ENCODE measurements around the gene CRACR2B.

Gene CRACR2B

DNA sequence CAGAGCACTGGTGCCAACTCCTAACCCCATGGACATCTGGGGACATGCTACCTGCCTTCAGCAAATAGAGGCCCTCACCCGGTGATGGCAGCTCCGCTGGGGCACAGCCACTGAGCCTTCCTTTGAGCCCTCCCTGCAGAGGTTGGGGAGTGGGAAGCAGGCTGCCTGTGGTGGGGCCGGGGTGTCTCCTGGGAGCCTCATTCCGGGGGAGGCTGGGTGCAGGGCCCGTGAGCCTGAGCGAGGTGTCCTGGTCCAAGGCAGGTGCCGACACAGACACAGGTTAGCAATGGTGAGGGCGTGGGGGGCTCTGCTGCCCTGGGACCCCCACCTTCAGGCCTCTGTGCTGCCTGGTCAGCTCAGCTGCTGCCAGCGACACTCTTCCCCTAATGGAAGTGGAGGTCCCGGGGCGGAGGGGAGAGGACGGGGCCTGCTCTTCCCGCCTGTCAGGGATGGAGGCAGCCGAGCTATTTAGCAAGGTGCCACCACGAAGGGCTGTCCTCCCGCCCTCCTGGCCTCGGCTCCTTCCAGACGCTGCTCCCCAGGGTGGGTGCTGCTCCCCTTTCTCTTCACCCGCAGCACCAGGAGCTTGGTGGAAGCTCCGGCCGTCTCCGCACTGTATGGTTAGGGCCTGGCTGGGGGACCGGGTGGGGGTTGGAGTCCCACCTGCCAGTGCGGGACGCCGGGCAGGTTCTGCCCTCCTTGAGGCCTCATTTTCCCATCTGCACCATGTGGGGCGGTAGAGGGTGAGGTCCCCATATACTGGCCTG is 26.1 kb downstream of the CRACR2B start:
- DNase-seq (ENCODE audit: low read depth in 3 of 3), result no peak

GRCh38 chr11:854601-855329 is 27.0 kb downstream of the CRACR2B start:
- no peak for DNase-seq (ENCODE audit: low read depth in 3 of 3)

DNA sequence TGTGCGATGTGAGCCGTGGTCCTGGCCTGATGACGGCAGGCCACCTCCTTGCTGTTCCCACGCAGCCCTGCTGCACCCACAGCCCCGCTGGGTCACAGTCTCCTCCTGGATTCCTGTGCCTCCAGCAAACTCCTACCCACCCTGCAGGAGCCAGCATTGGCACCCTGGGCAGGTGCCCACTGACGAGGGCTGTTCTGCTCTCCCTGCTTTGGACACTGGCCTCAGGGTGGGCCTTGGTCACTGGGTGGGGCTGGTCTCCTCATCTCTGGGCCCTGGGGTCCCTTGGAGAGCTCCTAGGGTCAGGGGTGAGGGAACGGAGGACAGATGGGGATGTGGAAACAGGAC is 27.6 kb downstream of the CRACR2B start:
- DNase-seq (ENCODE audit: low read depth in 3 of 3), result no peak

DNA sequence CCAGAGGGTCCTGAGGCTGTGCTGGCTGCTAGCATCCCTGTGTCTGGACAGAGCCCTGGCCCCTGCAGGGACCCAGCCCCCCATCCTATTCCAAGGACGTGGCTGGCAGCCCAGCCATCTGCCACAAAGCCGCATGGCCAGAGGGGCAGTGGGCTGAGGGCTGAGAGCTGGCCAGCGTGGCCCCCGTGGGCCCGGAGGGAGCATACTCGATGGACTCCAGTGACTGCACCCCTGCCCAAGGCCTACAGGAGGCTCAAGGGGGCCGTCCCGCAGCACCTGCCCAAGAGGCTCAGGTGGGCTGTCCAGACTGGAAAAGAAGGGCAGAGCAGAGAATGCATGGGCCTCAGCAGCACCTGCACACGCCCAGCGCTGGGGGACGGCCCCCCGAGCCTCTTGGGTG is 28.1 kb downstream of the CRACR2B start:
- DNase-seq (ENCODE audit: low read depth in 3 of 3), result no peak

- DNase-seq (ENCODE audit: low read depth in 3 of 3), result no peak
These were observed 28.7 kb downstream of the CRACR2B start for GRCh38 chr11:856397-856796.

DNA sequence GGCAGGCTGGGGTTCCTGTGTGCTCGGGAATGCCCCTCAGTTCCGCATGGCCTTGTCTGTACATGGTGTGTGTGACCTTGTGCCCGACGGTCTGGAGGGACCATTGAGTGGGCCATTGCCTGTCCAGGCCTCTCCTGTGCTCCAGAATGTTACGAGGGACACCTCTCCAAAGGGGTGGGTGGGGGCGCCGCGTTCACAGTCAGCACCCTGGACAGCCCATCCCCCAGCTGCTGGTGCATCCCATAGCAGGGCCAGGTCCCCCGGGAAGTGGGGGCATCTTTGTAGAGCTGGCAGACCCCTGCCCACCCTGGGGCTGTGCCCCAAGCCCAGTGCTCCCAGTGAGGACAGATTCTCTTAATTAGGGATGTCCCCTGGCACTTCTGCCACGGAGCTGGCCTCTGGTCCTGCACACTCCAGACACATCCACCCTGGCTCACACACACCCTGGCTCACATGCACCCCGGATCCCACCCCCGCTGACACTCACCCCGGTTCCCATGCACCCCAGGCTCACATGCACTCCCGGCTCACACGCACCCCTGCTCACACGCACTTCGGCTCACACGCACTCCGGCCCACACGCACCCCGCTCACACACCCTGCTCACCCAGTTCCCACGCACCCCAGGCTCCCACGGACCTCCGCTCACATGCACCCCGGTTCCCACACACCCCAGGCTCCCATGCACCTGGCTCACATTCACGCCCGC is 30.5 kb downstream of the CRACR2B start:
- no peak for DNase-seq (ENCODE audit: low read depth in 3 of 3)

GRCh38 chr11:858762-859339 is 31.1 kb downstream of the CRACR2B start:
- no peak for DNase-seq (ENCODE audit: low read depth in 3 of 3)

- no peak for DNase-seq (ENCODE audit: low read depth in 3 of 3)
These were observed 31.8 kb downstream of the CRACR2B start for GRCh38 chr11:859394-860131.

DNA sequence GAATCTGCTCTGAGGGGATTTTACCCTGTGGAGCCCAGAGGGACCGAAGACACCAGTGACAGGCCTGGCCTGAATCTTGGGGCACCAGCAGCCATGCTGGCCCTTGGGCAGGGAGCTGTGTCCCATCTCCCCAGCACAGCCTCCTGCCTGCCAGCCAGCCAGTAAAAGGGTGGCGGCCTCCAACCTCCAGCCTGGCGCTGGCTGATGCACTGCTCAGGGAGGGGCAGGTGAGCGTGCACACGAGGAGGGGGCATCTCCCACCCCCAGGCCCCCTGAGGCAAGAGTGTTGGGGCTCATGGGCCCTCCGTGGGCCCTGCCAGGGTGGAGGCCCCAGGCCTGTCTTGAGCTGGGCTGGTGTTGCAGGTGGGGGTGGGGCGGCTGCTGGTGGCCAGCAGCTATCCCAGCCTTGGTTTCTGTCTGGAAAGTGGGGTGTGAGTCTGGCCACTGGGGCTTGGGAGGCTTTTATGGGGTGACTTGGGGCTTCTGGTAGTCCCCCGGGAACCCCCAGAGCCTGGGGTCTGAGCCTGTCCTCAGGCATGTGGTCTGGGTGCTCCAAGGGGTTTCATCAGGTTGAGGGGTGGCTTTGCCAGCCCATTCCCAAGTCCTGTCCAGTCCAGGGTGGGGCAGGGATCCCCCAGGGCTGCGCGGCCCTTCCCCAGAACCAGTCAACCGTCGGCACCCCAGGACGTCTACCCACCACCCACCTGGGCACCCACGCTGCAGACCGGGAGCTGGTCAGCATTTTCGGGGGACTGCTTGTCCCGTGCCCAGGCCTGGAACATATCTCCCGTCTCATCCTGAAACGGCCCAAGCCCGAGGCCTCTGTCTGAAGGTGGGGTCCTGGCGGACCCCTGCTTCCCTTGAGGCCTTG is 32.8 kb downstream of the CRACR2B start:
- no peak for DNase-seq (ENCODE audit: low read depth in 3 of 3)

DNA sequence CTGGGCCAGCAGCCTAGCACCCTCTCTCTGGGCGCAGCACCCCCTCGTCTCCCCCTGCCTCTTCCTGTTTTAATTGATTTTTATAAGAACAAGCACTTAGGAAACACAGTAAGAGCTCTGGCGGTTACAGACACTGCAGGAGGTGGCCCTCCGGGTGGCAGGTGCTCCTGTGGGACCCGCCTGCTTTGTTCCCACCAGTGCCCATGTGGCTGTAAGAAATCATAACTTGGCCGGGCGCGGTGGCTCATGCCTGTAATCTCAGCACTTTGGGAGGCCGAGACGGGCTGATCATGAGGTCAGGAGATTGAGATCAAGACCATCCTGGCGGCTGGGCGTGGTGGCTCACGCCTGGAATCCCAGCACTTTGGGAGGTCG is 33.4 kb downstream of the CRACR2B start:
- no peak for DNase-seq (ENCODE audit: low read depth in 3 of 3)

- no peak for DNase-seq (ENCODE audit: low read depth in 3 of 3)
These were observed 34.5 kb downstream of the CRACR2B start for GRCh38 chr11:862081-862661.

- DNase-seq (ENCODE audit: low read depth in 3 of 3), result no peak
These were observed 34.9 kb downstream of the CRACR2B start for GRCh38 chr11:862696-863022.

- no peak for DNase-seq (ENCODE audit: low read depth in 3 of 3)
These were observed 35.5 kb downstream of the CRACR2B start for GRCh38 chr11:863023-863909.

GRCh38 chr11:863910-864827 is 36.5 kb downstream of the CRACR2B start:
- DNase-seq (ENCODE audit: low read depth in 3 of 3), result no peak

- DNase-seq (ENCODE audit: low read depth in 3 of 3), result no peak
These were observed 37.2 kb downstream of the CRACR2B start for GRCh38 chr11:864898-865297.

DNA sequence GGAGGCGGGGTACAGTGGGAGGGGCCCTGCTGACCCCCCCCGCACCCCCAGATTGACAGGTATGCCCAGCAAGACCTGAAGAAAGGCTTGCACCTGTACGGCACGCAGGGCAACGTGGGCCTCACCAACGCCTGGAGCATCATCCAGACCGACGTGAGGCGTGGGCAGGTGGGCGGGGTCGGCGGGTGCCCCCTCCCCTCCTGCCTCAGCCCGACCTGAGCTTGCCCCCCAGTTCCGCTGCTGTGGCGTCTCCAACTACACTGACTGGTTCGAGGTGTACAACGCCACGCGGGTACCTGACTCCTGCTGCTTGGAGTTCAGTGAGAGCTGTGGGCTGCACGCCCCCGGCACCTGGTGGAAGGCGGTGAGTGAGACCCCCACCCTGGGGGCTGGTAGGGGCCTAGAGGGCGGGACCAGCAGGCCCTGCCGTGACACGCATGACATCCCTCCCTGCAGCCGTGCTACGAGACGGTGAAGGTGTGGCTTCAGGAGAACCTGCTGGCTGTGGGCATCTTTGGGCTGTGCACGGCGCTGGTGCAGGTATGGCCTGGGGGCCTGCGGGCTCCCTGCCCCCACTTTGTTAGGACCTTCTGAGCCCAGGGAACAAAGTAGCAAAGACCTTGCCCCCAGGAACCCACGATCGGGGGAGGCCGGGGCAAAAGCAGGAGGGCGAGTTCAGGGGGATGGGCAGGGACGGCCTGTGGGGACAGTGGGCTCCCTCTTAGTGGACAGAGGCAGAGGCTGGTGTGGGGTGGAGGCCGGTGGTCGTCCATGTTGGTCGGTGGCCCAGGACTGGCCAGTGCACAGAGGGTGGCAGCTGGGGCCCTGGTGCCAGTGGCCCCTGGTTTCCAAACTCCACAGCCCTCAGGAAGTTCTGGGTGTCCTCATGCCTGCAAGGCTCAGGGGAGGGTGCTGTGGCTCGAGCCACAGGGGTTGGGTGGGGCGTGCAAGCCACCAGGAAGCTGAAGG is 38.0 kb downstream of the CRACR2B start:
- no peak for DNase-seq (ENCODE audit: low read depth in 3 of 3)

DNA sequence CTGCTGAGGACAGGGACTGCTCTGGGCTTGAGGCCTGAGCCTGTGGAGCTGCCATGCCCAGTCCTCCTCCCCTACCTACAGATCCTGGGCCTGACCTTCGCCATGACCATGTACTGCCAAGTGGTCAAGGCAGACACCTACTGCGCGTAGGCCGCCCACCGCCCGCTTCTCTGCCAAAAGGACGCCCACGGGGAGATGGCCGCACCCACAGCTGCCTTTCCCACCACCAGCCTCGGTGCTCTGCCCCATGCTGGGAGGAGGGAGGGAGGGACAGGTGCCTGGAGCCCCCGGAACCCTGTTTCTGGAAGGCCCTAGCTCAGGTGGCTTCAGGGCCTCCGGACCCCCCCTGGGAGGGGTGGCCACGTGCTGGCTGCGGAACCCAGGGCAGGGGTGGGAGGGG is 38.8 kb downstream of the CRACR2B start:
- DNase-seq (ENCODE audit: low read depth in 3 of 3), result no peak

Measured in stimulated activated CD4-positive, alpha-beta T cell treated with anti-CD3 and anti-CD28 coated beads, TNF-alpha, amount 100 ng/mL, for 4 hours (primary cell).